PC-3 (cell line): ENCODE measurements around the gene MED12L. TPM values are rescaled to one million over a fixed set of nuclear protein-coding genes. Genes with fewer than 3 reads are reported as not detected.

ENCODE experiments used
- ATAC-seq: fragments of 200-7000 bp; cut with Tn5 transposase; 2 replicates; pipeline ENCODE4 v1.9.1; 2020; ENCODE audit warnings: mild to moderate bottlenecking, moderate library complexity
- BruUV-seq: library from RNA; stranded (reverse); fragments of 400-500 nt; replicated peaks from 2 replicates; lab custom pipeline; 2021; lab: Mats Ljungman, UMichigan
- CTCF ChIA-PET: fragments of 300-600 bp; sonication (Branson Sonifier 250); formaldehyde crosslinking; loops from one replicate; lab custom pipeline; 2022; ENCODE audit warnings: antibody characterized with exemption; lab: Charles Lee
- POLR2A ChIA-PET: fragments of 300-600 bp; sonication (Branson Sonifier 250); formaldehyde crosslinking; loops from one replicate; lab custom pipeline; 2022; ENCODE audit warnings: antibody characterized with exemption; ENCODE audit not compliant: unreplicated experiment; lab: Charles Lee
- DNase-seq: peaks from one replicate; pipeline ENCODE4 v3.0.0-alpha.2; 2015
- H2AFZ ChIP-seq: fragments of 300-600 bp; sonication (generic); 2 replicates; pipeline ENCODE4 v1.6.0; 2016; ENCODE audit warnings: antibody characterized with exemption, low read length
- H3F3A ChIP-seq: fragments of 300-600 bp; sonication (generic); one replicate; pipeline ENCODE4 v1.6.0; 2017; ENCODE audit warnings: antibody characterized with exemption, low read length, control low read depth, mild to moderate bottlenecking; ENCODE audit not compliant: unreplicated experiment
- H3K27ac ChIP-seq: fragments of 300-600 bp; sonication (generic); 2 replicates; pipeline ENCODE4 v1.5.1; 2016; ENCODE audit warnings: mild to moderate bottlenecking, low read length
- H3K27me3 ChIP-seq: fragments of 300-600 bp; sonication (generic); 2 replicates; pipeline ENCODE4 v1.6.1; 2016; ENCODE audit warnings: low read length, mixed read lengths
- H3K36me3 ChIP-seq: fragments of 300-600 bp; sonication (generic); 2 replicates; pipeline ENCODE4 v1.6.1; 2016; ENCODE audit warnings: low read depth, mixed run types, low read length, mixed read lengths
- H3K4me1 ChIP-seq: fragments of 300-600 bp; sonication (generic); 2 replicates; pipeline ENCODE4 v1.5.1; 2016; ENCODE audit warnings: low read length; ENCODE audit not compliant: insufficient read depth
- H3K4me2 ChIP-seq: fragments of 300-600 bp; sonication (generic); 2 replicates; pipeline ENCODE4 v1.6.0; 2016; ENCODE audit warnings: low read length
- H3K4me3 ChIP-seq: fragments of 300-600 bp; sonication (generic); 2 replicates; pipeline ENCODE4 v1.5.1; 2016; ENCODE audit warnings: mild to moderate bottlenecking, low read length, mixed read lengths
- H3K79me2 ChIP-seq: fragments of 300-600 bp; sonication (generic); 2 replicates; pipeline ENCODE4 v1.6.1; 2017; ENCODE audit warnings: low read length, mixed read lengths
- H3K9ac ChIP-seq: fragments of 300-600 bp; sonication (generic); 2 replicates; pipeline ENCODE4 v1.6.0; 2016; ENCODE audit warnings: mild to moderate bottlenecking, low read length
- H3K9me2 ChIP-seq: fragments of 300-600 bp; sonication (generic); replicated peaks from 2 replicates; pipeline ENCODE4 v1.6.1; 2016; ENCODE audit warnings: mixed run types, low read length, mixed read lengths
- H3K9me3 ChIP-seq: fragments of 300-600 bp; sonication (generic); 2 replicates; pipeline ENCODE4 v1.6.1; 2016; ENCODE audit warnings: low read length, mixed read lengths
- H4K20me1 ChIP-seq: fragments of 300-600 bp; sonication (generic); 2 replicates; pipeline ENCODE4 v1.6.1; 2016; ENCODE audit warnings: low read length, mixed read lengths
- CTCF ChIP-seq: fragments of 300-600 bp; sonication (generic); conservative IDR thresholded peaks from 2 replicates; pipeline ENCODE4 v1.5.1; 2017; ENCODE audit warnings: antibody characterized with exemption, low read depth, mild to moderate bottlenecking, low read length
- EZH2 ChIP-seq: fragments of 300-600 bp; sonication (generic); IDR thresholded peaks from one replicate; pipeline ENCODE4 v1.6.1; 2017; ENCODE audit warnings: antibody characterized with exemption, mild to moderate bottlenecking, low read length; ENCODE audit not compliant: unreplicated experiment
- EZH2phosphoT487 ChIP-seq: fragments of 300-600 bp; sonication (generic); IDR thresholded peaks from 2 replicates; pipeline ENCODE4 v1.6.1; 2018; ENCODE audit warnings: mild to moderate bottlenecking, antibody characterized with exemption, low read length, borderline replicate concordance
- intact Hi-C: fragments of 100-400 bp; cut with micrococcal nuclease; formaldehyde crosslinking; loops from 2 replicates; pipeline ENCODE4 v1.9.0; 2023
- total RNA-seq: library from RNA; depleted of rRNA; stranded (reverse); fragments of >200 nt; gene quantifications from 2 replicates; pipeline ENCODE4 v1.2.3, GENCODE V29; 2014

Gene MED12L
- total RNA-seq, 1 experiment from 2014 or later = 0.55 TPM

GRCh38 chr3:151303751-151304150 is 218.3 kb downstream of the MED12L start:
- H3K27me3 ChIP-seq = no peaks in the 10 kb centered on the region
- CTCF ChIA-PET = no interaction called here
- peaks cover 13% of the 10 kb centered on the region for H3K36me3 ChIP-seq
- H3K4me1 ChIP-seq = peaks cover 72% of the 10 kb centered on the region
- H2AFZ ChIP-seq = no peak overlapping the region
- DNase-seq (peak; percentile 45), ATAC-seq (no peak)
- POLR2A ChIA-PET = no interaction called here
- peaks cover 21% of the 10 kb centered on the region for H3F3A ChIP-seq
- no peak overlapping the region for H3K4me3 ChIP-seq
- peak overlapping the region; percentile 85 for H3K4me2 ChIP-seq
- no peaks in the 10 kb centered on the region for H3K9me2 ChIP-seq
- peaks cover 57% of the 10 kb centered on the region for H3K79me2 ChIP-seq
- H3K9me3 ChIP-seq = no peaks in the 10 kb centered on the region
- no TSS peak for BruUV-seq
- peak overlapping the region; percentile 57 for H3K9ac ChIP-seq
- H4K20me1 ChIP-seq = no peaks in the 10 kb centered on the region
- H3K27ac ChIP-seq = peak overlapping the region; percentile 95
- intact Hi-C loops = loop anchor here (2.0 kb wide), 1 partner anchor 121 kb away; no protein-coding TSS in a partner anchor
- TF ChIP-seq CTCF (no peak), EZH2 (no peak), EZH2phosphoT487 (no peak)

- intact Hi-C loops = loop anchor here (1.0 to 2.0 kb wide), 5 partner anchors 11 to 129 kb away; partner anchors contain the start of gene GPR87
- TF ChIP-seq EZH2phosphoT487 = no peak
- TF ChIP-seq CTCF = peak; percentile 43
- no peak for TF ChIP-seq EZH2
- Histone ChIP-seq H3K9me2 (no peaks in the 10 kb centered on the region), H4K20me1 (no peaks in the 10 kb centered on the region), H2AFZ (peak overlapping the region; percentile 64), H3K4me2 (peak overlapping the region; percentile 85), H3K79me2 (peaks cover 68% of the 10 kb centered on the region), H3K4me1 (peaks cover 84% of the 10 kb centered on the region), H3K27me3 (no peaks in the 10 kb centered on the region), H3K9ac (peak overlapping the region; percentile 57), H3K36me3 (peaks cover 7% of the 10 kb centered on the region; the same call in 1 of the 2 replicates), H3K4me3 (peak overlapping the region; percentile 62), H3K27ac (peak overlapping the region; percentile 95), H3F3A (peaks cover 21% of the 10 kb centered on the region), H3K9me3 (no peaks in the 10 kb centered on the region)
- BruUV-seq = no TSS peak
- ChIA-PET POLR2A (interaction anchor here (0.5 to 1.3 kb wide), 5 partner anchors 11 to 854 kb away, joined by 3 to 10 read pairs (median 3); partner anchors contain the start of gene GPR87), CTCF (interaction anchor here (0.5 to 1.3 kb wide), 5 partner anchors 11 to 129 kb away, joined by 3 to 16 read pairs (median 3); no protein-coding TSS in a partner anchor)
- DNase-seq (peak; percentile 98), ATAC-seq (peak; percentile 79)
Measured at GRCh38 chr3:151305060-151305774, 219.8 kb downstream of the MED12L start.
